Chondrocyte (in vitro differentiated cells): Measurements from ENCODE around the gene TBP. TPM values are rescaled to one million over a fixed set of nuclear protein-coding genes. Genes with fewer than 3 reads are reported as not detected.

Experiments
- DNase-seq: peaks from one replicate; pipeline ENCODE4 v3.0.0; 2021; ENCODE audit warnings: mixed read lengths, low spot score
- H3K27ac Mint-ChIP-seq: one replicate; pipeline ENCODE4 v1.8.0; 2021; ENCODE audit warnings: mild to moderate bottlenecking, moderate library complexity, mixed read lengths; ENCODE audit not compliant: unreplicated experiment
- H3K27me3 Mint-ChIP-seq: 2 replicates; pipeline ENCODE4 v1.8.0; 2021; ENCODE audit warnings: low read depth, mixed read lengths
- H3K36me3 Mint-ChIP-seq: 2 replicates; pipeline ENCODE4 v1.8.0; 2021; ENCODE audit warnings: low read depth, mixed read lengths
- H3K4me1 Mint-ChIP-seq: 2 replicates; pipeline ENCODE4 v1.8.0; 2021; ENCODE audit warnings: low read depth, mild to moderate bottlenecking, mixed read lengths
- H3K4me3 Mint-ChIP-seq: one replicate; pipeline ENCODE4 v1.8.0; 2021; ENCODE audit warnings: mild to moderate bottlenecking, moderate library complexity, mixed read lengths; ENCODE audit not compliant: unreplicated experiment
- H3K9me3 Mint-ChIP-seq: 2 replicates; pipeline ENCODE4 v1.8.0; 2021; ENCODE audit warnings: low read depth, mixed read lengths
- total RNA-seq: library from RNA; stranded (reverse); gene quantifications from 3 replicates; pipeline ENCODE4 v1.2.1, GENCODE V29; 2021
- TF ChIP-seq, protein P1 (sequence below): fragments of 200-600 bp; sonication (generic); IDR thresholded peaks from 2 replicates; pipeline ENCODE4 v1.5.0; 2021; ENCODE audit warnings: antibody characterized with exemption, mild to moderate bottlenecking, moderate library complexity

Gene TBP
- total RNA-seq, 1 donor from 2014 or later: 13.2 TPM

- TF ChIP-seq, protein P1, sequence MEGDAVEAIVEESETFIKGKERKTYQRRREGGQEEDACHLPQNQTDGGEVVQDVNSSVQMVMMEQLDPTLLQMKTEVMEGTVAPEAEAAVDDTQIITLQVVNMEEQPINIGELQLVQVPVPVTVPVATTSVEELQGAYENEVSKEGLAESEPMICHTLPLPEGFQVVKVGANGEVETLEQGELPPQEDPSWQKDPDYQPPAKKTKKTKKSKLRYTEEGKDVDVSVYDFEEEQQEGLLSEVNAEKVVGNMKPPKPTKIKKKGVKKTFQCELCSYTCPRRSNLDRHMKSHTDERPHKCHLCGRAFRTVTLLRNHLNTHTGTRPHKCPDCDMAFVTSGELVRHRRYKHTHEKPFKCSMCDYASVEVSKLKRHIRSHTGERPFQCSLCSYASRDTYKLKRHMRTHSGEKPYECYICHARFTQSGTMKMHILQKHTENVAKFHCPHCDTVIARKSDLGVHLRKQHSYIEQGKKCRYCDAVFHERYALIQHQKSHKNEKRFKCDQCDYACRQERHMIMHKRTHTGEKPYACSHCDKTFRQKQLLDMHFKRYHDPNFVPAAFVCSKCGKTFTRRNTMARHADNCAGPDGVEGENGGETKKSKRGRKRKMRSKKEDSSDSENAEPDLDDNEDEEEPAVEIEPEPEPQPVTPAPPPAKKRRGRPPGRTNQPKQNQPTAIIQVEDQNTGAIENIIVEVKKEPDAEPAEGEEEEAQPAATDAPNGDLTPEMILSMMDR: peak; percentile 92
- Mint-ChIP-seq H3K4me3 (no peak overlapping the region), H3K36me3 (peaks cover 6% of the 10 kb centered on the region), H3K27me3 (no peaks in the 10 kb centered on the region), H3K4me1 (peaks cover 14% of the 10 kb centered on the region), H3K27ac (peak overlapping the region; percentile 73), H3K9me3 (no peaks in the 10 kb centered on the region)
- no peak for DNase-seq
Observed at GRCh38 chr6:170529839-170530469, 24.2 kb upstream of the TBP start.

DNA sequence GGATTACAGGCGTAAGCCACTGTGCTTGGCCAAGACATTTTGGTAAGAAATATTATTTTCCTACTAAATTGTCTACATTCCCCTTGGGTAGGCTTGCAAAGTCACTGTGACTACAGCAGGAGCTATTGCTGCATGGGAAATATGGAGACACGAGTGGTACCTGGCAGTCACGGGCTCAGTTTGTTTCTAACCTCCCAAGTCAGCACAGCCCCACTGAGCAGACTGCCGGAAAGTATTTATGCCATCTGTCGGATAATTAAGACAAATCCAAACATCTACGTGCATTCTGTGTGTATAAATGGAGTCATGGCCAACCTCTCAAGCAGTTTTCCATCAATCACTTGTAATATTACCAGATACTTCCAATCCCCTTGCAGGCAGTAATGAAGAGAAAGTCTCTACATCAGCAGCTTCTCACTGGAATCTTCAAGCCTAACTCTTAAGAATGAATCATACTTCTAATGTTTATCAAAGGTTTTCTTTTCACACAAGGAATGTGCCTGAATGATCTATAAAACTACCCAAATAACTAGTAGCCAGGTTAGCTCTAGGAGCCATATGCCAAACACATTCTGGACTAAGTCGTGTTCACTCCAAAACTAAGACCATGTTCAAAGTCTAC lies 21.2 kb upstream of the TBP start:
- no peak for DNase-seq
- no peaks in the 10 kb centered on the region for H3K27me3 Mint-ChIP-seq

DNA sequence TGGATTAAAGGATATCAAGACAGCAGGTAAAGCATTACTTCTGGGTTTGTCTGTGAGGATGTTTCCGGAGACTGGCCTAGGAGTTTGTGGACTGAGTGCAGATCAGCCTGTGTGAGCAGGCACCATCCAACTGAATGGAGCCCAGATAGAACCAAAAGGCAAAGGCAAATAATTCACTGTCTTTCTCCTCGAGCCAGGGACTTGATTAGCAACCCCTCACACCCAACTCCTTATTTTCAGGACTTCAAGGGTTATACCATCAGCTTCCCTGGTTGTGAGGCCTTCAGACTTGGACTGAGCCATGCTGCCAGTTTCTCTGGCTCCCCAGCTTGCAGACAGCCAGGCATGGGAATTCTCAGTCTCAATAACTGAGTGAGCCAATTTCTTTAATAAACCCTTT lies 20.4 kb upstream of the TBP start:
- Mint-ChIP-seq H3K9me3 (no peaks in the 10 kb centered on the region), H3K27ac (no peak overlapping the region), H3K4me3 (no peak overlapping the region), H3K36me3 (peaks cover 30% of the 10 kb centered on the region), H3K27me3 (no peaks in the 10 kb centered on the region), H3K4me1 (peaks cover 14% of the 10 kb centered on the region)
- TF ChIP-seq, protein P1: no peak
- no peak for DNase-seq

More for the DNA sequence above, 21.2 kb upstream of the TBP start:
- H3K27ac Mint-ChIP-seq: no peak overlapping the region
- H3K36me3 Mint-ChIP-seq: peaks cover 27% of the 10 kb centered on the region
- TF ChIP-seq, protein P1: no peak
- H3K4me1 Mint-ChIP-seq: peaks cover 14% of the 10 kb centered on the region
- no peak overlapping the region for H3K4me3 Mint-ChIP-seq
- H3K9me3 Mint-ChIP-seq: no peaks in the 10 kb centered on the region

GRCh38 chr6:170535004-170535403 lies 19.2 kb upstream of the TBP start:
- DNase-seq: no peak
- Mint-ChIP-seq H3K9me3 (no peaks in the 10 kb centered on the region), H3K27ac (no peak overlapping the region), H3K27me3 (no peaks in the 10 kb centered on the region), H3K4me1 (peaks cover 10% of the 10 kb centered on the region), H3K36me3 (peaks cover 35% of the 10 kb centered on the region), H3K4me3 (no peak overlapping the region)
- TF ChIP-seq, protein P1: no peak

GRCh38 chr6:170536671-170537070 lies 17.5 kb upstream of the TBP start:
- Mint-ChIP-seq H3K36me3 (peaks cover 46% of the 10 kb centered on the region), H3K27ac (no peak overlapping the region), H3K9me3 (no peaks in the 10 kb centered on the region), H3K27me3 (no peaks in the 10 kb centered on the region), H3K4me3 (no peak overlapping the region), H3K4me1 (peaks cover 4% of the 10 kb centered on the region)
- no peak for DNase-seq
- TF ChIP-seq, protein P1: no peak
